GM18909 (cell line): Measurements from ENCODE around the gene RPL34.

ENCODE experiments used
- ATAC-seq: cut with Tn5 transposase; IDR thresholded peaks from one replicate; pipeline ENCODE4 v1.9.1; 2021; ENCODE audit warnings: mild to moderate bottlenecking; ENCODE audit not compliant: unreplicated experiment, poor library complexity

The RPL34 gene

DNA sequence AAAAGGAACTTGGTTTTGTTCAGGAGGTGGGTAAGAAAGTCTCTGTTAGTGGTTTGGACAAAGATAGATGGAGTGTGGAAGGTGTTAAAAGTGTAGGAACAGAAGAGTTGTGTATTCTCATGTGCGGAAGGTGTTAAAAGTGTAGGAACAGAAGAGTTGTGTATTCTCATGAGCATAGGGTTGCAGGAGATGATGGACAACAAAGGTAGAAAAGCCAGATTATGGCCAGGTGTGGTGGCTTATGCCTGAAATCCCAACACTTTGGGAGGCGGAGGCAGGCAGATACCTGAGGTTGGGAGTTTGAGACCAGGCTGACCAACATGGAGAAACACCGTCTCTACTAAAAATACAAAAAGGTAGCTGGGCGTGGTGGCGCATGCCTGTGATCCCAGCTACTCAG is 2.5 kb downstream of the RPL34 start:
- ATAC-seq = no peak

DNA sequence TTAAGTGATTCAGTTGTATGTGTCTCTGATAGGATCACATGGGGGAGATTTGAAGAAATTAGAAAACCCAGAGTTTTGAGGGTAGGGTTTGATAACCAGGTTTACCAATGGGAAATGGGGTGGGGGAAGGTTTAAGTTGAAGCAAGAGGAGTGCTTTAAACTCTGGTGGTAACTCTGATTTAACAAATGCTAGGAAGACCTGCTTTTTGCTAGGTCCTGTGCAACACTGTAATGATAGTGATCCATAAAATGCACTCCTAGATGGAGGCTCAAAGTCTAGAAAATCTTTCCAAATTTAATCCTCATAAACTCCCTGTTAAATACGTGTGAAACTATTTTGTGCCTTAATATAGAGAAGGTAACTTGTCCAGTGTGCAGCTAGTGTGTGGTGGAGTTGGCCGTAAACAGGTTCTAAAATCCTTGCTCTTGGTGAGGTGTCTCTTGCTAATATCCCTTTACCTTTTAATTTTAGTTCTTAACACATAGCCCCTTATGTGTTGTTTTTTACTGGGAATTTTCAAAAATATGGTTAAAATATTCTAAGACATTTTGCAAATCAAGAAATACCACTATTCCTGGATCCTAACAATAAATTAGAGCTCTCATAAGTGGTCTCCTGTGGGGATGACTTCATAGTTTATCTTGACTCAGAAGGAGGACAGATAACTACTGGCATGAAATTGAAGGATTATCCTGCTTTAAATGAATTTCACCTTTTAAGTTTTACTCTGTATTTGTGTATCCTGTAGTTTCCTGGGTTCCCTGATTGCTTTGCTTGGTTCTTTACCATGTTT is 4.1 kb downstream of the RPL34 start:
- ATAC-seq = no peak

- ATAC-seq = no peak
Observed at GRCh38 chr4:108626056-108626455, 5.7 kb downstream of the RPL34 start.

GRCh38 chr4:108628411-108628810 is 8.0 kb downstream of the RPL34 start:
- no peak for ATAC-seq

- ATAC-seq = no peak
Observed at GRCh38 chr4:108635070-108635655, 14.8 kb downstream of the RPL34 start.

DNA sequence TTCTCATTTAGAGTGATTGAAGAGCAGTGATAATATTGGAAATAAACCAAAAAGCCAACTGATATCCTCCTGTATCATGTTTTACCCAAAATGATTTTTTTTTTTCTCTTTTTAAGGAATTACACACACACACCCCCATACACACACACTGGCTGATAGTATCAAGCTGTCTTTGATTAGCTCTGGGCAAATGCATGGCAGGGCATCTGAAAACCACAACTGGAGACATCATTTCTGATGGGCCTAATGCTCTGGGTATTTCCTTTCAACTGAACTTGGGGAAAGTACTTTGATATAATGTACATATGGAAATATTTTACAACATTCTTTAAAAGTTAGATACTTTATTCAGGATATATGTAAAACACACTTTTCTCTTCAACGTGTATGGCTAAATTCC is 15.9 kb downstream of the RPL34 start:
- ATAC-seq = no peak

DNA sequence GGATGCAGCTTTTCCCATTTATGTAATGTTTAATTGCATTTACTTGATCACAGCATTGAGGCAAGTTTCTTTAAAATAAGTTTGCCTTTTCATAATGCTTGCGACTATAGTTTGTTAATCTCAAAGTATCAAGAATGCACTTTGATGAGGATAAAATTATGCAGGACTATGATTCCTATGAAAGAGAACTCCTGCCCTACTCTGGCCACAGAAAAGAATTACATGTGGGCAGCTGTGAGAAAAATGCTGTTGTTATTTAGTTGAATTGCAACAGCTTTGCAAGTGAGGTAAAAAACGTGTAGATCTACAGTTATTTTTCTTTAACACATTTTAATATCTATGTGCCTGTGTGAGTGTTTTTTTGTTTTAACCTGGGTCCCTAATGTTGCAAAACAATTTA is 17.5 kb downstream of the RPL34 start:
- no peak for ATAC-seq

DNA sequence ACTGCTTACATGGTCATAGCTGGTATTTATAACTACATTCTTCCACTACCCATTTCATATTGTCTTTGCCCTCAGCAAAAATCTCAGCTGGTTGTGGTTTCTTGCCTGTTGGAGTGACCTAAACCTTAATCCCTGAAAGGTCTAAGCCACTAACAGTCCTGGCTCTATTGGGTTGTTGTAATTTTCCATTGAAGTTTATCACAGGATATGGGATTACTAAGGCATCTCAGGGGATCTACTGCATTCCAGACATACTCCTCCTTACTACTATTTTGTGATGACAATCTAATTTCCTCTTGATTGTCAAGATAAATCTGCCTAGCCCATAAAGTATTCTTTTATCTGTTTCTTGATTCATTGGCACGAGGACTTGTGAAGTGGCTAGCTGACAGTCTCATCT is 23.9 kb downstream of the RPL34 start:
- ATAC-seq = no peak

DNA sequence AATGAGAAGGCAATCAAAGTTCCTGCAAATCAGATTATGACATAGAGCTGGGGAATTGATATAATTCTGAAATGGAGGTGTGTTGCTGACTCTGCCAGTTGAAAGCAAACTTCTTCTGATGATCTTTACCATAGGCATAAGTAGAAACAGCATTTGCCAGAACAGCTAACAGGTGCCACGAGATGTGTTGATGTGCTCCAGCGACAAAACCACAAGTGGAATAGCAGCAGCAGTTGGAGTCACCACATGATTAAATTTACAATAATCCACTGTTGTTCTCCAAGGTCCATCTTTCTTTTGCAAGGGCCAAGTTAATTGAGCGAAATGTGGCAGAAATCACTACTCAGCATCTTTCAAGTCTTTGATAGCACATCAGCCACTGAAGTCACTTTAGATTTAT is 26.3 kb downstream of the RPL34 start:
- no peak for ATAC-seq

GRCh38 chr4:108649863-108650211 is 29.5 kb downstream of the RPL34 start:
- peak; percentile 18 for ATAC-seq

DNA sequence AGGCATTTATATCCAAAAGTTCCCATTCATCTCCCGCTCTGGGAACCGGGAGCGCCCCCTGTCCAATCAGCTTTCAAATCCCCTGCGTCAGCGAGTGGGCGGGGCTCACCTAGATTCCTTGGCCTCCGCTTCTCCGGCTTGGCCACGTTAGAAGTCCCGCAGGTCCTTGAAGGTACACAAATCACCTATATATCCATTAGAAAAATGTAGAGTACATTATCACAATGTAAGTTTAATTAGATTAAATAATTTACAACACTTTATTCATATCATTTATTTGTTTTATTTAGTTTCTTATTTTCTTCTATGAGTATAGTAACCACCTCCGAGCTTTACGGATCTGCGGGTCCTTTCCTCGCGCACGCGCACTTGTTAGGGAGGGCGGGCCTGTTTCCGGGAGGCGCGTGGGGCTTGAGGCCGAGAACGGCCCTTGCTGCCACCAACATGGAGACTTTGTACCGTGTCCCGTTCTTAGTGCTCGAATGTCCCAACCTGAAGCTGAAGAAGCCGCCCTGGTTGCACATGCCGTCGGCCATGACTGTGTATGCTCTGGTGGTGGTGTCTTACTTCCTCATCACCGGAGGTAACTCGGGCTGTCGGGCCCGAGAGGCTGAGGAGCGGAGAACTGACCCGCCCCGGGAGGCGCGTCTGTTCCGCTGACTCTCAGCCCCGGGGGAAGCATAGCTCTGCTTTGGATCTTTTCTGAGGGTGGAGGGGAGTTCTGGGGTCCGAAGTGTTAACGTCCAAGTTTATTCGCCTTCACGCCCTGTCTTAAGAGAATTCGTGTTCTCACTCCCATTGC is 30.0 kb downstream of the RPL34 start, which contains the start of gene OSTC:
TSS of gene OSTC (plus strand) at position 388 of the 802 bp plus-strand sequence. CDS start at position 445, 57 bp downstream.
- peak; percentile 93 for ATAC-seq

GRCh38 chr4:108651014-108651791 is 30.8 kb downstream of the RPL34 start:
- ATAC-seq = no peak

DNA sequence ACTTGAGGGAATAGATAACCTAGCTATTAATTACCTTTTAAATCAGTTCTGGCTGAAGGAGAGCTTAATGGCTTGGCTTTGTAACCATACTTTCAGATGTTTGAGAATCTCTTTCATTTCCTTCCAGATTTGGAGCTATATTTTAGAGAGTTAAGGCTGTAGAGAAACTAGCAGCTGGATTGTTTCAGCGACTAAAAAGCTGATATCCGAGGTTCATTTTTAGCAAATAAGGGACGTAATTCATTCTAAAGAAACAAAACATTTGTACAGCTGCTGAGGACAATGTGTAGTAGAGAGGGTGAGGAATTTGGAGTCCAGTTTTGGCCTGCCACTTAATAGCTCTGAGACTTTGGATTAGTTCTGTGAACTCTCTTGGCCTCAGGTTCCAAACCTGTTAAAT is 42.3 kb downstream of the RPL34 start:
- no peak for ATAC-seq

DNA sequence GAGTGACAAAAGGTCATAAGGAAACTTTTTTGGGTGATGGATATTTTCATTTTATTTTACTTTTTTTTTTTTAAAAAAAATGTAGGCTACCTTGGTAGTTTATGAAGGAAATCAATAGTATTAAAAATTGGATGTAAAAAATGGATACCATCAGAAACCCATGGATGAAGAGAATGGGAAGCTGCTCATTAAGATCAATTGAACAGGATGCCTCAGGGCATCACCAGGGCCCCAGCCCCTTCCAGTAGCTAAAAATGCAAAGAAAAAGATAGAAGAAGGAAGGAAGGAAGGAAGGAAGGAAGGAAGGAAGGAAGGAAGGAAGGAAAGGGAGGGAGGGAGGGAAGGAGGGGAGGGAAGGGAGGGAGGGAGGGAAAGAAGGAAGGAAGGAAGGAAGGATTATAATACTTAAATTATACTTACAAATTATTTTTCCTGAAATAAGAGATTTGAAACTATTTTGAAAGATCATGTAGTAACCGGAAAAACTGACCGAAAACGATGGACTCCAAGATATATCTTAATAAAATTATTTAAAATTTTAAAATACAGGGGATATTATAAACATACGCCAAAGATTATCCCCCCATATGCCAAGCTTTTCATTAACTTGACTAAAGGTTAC is 54.1 kb downstream of the RPL34 start:
- no peak for ATAC-seq
